Stimulated activated naive CD8-positive, alpha-beta T cell treated with anti-CD3 and anti-CD28 coated beads, Interleukin-15, Interleukin-2, amounts not matched to agents 100 U/mL and 50 U/mL, for 24 hours (primary cell): ENCODE measurements around the gene WNT2B.

Source experiments
- ATAC-seq: fragments of 150-1000 bp; cut with Tn5 transposase; one replicate; pipeline ENCODE4 v1.10.0; 2021
- DNase-seq: peaks from one replicate; pipeline ENCODE4 v3.0.0; 2021

Gene WNT2B

GRCh38 chr1:112575154-112575804, 66.5 kb downstream of the WNT2B start:
- DNase-seq (no peak), ATAC-seq (no peak)

DNA sequence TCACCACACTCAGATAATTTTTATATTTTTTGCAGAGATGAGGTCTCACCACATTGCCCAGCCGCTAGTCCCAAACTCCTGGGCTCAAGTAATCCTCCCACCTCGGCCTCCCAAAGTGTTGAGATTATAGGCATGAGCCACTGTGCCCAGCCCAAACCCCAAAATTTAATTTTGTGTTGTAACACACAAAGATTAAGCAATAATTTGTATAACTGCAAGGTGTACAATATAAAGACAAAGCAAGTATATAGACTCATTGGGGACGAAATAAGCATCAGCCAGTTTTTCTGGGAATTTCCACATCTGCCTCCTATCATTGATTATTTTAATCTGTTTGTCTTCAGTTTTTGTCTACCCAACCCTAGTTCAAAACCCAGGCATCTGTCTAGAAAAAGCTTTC, 67.5 kb downstream of the WNT2B start:
- DNase-seq (no peak), ATAC-seq (no peak)
